AG04449 (cell line): ENCODE measurements around the gene ZNF836.

Experiments used
- CTCF ChIA-PET: fragments of 350-600 bp; formaldehyde crosslinking; extraction: SDS; loops from one replicate; lab custom pipeline; 2021; ENCODE audit warnings: antibody characterized with exemption; lab: Yijun Ruan, JAX
- POLR2A ChIA-PET: fragments of 400-600, 350-600 bp; formaldehyde crosslinking; extraction: SDS; loops from one replicate; lab custom pipeline; 2020; ENCODE audit warnings: antibody characterized with exemption, inconsistent platforms; lab: Yijun Ruan, JAX
- DNase-seq: peaks from one replicate; pipeline ENCODE4 v3.0.0-alpha.2; 2010; ENCODE audit warnings: low read depth, low spot score
- H3K4me3 ChIP-seq: 2 replicates; pipeline ENCODE4 v1.5.1; 2011; ENCODE audit warnings: low read depth, mild to moderate bottlenecking, control low read depth, low read length
- TF ChIP-seq, protein P1 (sequence below): IDR thresholded peaks from one replicate; pipeline ENCODE4 v1.5.1; 2011; ENCODE audit warnings: mild to moderate bottlenecking, moderate library complexity, low read length, control low read depth, inconsistent platforms; ENCODE audit not compliant: insufficient read depth; ENCODE audit errors: missing control alignments

Gene ZNF836

DNA sequence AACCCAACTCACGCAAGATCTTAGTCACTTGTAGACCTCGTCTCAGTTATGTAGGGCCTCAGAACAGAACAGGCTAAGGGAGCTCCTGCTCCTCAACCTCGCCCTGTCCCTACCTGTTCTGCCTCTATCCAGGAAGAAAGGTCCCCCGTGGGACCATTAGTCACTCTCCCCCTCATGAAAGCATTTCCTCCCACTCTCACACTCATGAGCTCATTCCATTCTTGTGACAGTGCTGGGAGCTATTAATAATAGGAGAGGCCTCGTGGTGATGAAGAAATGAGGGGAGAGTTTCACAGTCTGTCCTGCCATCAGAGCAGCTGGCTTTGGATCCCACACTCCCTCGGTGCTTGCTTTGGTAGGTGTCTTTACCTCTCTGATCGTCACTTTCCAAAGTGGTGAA is 28.6 kb upstream of the ZNF836 start:
- ChIA-PET POLR2A (interaction anchor here (0.6 to 1.6 kb wide), 7 partner anchors 8 to 28 kb away, joined by 3 to 9 read pairs (median 3); partner anchors contain the start of gene PPP2R1A), CTCF (interaction anchor here (0.7 to 1.0 kb wide), 4 partner anchors 36 to 151 kb away, joined by 3 to 5 read pairs (median 3); partner anchors contain the start of gene ZNF432)
- H3K4me3 ChIP-seq = no peak overlapping the region
- TF ChIP-seq, protein P1, sequence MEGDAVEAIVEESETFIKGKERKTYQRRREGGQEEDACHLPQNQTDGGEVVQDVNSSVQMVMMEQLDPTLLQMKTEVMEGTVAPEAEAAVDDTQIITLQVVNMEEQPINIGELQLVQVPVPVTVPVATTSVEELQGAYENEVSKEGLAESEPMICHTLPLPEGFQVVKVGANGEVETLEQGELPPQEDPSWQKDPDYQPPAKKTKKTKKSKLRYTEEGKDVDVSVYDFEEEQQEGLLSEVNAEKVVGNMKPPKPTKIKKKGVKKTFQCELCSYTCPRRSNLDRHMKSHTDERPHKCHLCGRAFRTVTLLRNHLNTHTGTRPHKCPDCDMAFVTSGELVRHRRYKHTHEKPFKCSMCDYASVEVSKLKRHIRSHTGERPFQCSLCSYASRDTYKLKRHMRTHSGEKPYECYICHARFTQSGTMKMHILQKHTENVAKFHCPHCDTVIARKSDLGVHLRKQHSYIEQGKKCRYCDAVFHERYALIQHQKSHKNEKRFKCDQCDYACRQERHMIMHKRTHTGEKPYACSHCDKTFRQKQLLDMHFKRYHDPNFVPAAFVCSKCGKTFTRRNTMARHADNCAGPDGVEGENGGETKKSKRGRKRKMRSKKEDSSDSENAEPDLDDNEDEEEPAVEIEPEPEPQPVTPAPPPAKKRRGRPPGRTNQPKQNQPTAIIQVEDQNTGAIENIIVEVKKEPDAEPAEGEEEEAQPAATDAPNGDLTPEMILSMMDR = no peak
- peak; percentile 42 for DNase-seq

DNA sequence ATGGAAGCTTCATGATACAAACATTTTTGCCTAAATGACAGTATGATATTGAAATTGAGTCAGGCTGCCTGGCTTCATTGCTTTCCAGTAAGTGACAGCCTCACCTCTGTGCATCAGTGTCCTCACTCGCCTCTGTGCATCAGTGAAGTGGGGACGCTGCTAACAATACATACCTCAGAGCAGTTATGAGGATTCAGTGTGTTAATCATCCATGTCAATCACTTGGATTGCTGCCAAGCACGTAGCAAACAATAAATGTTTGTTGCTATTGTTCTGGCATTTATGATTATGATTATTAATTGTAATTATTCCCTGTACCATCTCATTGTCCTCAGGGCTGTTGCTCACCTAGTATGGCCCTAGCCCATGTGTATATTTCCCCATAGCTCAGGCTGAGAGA is 27.3 kb upstream of the ZNF836 start:
- no peak overlapping the region for H3K4me3 ChIP-seq
- CTCF ChIA-PET = interaction anchor here (0.6 kb wide), 1 partner anchor 39 kb away, joined by 3 read pairs; no protein-coding TSS in a partner anchor
- POLR2A ChIA-PET = interaction anchor here (1.4 kb wide), 1 partner anchor 10 kb away, joined by 4 read pairs; no protein-coding TSS in a partner anchor
- TF ChIP-seq, protein P1 = no peak
- no peak for DNase-seq

DNA sequence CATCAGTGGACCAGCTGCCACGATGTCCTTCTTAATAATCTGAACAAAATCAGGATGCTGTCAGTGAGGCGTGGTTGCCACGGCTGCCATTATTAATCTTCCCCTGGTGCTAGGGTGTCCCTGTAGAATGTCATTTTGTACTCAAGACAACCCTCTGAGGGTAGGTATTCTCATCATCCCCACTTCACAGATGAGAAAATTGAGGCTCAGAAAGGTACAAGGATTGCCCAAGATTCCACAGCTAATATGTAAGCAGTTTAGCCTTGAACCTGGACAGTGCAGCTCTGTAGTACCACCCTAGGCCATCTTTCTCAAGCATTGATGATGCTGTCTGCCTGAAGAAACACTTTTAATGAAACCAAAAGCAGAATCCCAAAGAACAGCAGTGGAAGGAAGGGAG is 26.5 kb upstream of the ZNF836 start:
- TF ChIP-seq, protein P1 = no peak
- H3K4me3 ChIP-seq = no peak overlapping the region
- ChIA-PET CTCF (interaction anchor here (1.6 kb wide), 1 partner anchor 39 kb away, joined by 6 read pairs; no protein-coding TSS in a partner anchor), POLR2A (no interaction called here)
- no peak for DNase-seq

DNA sequence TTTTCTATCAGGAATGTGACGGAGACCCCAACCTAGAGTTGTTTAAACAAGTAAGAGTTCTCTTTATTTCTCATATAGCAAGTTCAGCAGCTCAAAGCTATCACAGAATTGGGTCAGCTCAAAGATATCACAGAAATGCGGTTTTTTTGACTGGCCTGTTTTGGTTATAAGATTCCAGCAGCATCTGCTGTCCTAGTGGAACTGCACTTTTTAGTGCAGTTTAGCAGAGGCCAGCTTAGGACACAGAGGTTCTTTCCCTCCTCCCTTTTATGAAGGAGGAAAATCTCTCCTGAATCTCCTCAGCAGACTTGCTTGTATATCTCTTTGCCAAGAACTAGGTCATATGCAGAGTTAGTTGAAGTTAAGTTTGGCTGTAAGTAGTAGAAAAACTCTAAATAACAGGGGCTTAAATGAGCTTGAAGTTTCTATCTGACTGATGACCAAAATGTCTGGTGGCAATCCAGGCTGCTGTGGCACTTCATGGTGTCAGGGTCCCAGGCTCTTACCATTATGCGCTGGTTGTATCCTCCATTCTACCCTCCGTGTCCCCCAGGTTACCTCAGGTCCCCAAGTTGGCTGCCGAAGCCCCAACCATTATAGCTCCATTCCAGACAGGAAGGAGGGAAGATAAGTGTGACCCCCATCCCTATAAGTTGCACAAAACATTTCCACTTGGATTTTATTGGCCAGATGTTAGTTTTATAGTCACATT is 25.0 kb upstream of the ZNF836 start:
- CTCF ChIA-PET = interaction anchor here (0.7 to 1.6 kb wide), 2 partner anchors 41 kb away, joined by 3 to 6 read pairs; no protein-coding TSS in a partner anchor
- no peak overlapping the region for H3K4me3 ChIP-seq
- TF ChIP-seq, protein P1 = no peak
- DNase-seq = no peak
- POLR2A ChIA-PET = no interaction called here

DNA sequence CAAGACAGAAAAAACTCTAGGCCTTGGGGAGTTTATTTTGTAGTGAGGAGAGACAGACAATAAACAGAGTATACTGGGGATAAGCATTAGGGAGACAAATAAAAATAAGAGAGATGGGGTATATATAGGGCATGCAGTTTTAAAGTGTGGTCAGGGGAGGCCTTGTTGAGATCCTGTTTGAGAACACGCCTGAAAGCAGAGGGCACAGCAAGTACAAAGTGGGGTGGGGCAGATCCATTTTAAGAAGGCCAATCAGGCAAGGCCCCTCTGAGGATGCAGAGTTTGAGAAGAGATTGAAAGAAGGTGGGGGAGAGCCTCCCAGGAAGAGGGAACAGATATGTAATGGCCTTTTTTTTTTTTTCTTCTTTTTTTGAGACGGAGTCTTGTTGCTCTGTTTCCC is 20.5 kb upstream of the ZNF836 start:
- no peak overlapping the region for H3K4me3 ChIP-seq

More for the DNA sequence above, 20.5 kb upstream of the ZNF836 start:
- no peak for DNase-seq
- POLR2A ChIA-PET = interaction anchor here (0.7 kb wide), 1 partner anchor 21 kb away, joined by 4 read pairs; no protein-coding TSS in a partner anchor
- TF ChIP-seq, protein P1 = no peak
- CTCF ChIA-PET = interaction anchor here (1.0 kb wide), 1 partner anchor 11 kb away, joined by 3 read pairs; no protein-coding TSS in a partner anchor
